Thoracic aorta (tissue), 2 donors: ENCODE results near the gene ICA1L. TPM values are rescaled to one million over a fixed set of nuclear protein-coding genes. Genes with fewer than 3 reads are reported as not detected.

ENCODE experiments used
- ATAC-seq: fragments of 150-250 bp; one replicate; pipeline ENCODE4 v1.8.0; 2017; ENCODE audit warnings: low read depth; ENCODE audit not compliant: insufficient number of reproducible peaks, low FRiP score
- DNase-seq: peaks from one replicate; pipeline ENCODE4 v3.0.0-alpha.2; 2020; ENCODE audit warnings: low spot score
- H3K27ac ChIP-seq, 2 donors: fragments of 200-600 bp; sonication (generic); 1 replicate in 1 of 2; 2 replicates in 1 of 2; pipeline ENCODE4 v1.5.1; 2016; ENCODE audit warnings: mild to moderate bottlenecking in 2 of 2, moderate library complexity in 2 of 2
- H3K27me3 ChIP-seq: fragments of 200-600 bp; sonication (generic); replicated peaks from 2 replicates; pipeline ENCODE4 v1.6.0; 2016; ENCODE audit warnings: mild to moderate bottlenecking; ENCODE audit not compliant: insufficient read depth
- H3K36me3 ChIP-seq: fragments of 200-600 bp; sonication (generic); one replicate; pipeline ENCODE4 v1.5.1; 2016
- H3K4me1 ChIP-seq, 2 donors: fragments of 200-600 bp; sonication (generic); 1 replicate in 1 of 2; 2 replicates in 1 of 2; pipeline versions ENCODE4 v1.5.1 to v1.6.0; 2016; ENCODE audit warnings: low read depth in 2 of 2, mild to moderate bottlenecking in 1 of 2; ENCODE audit not compliant: control insufficient read depth in 1 of 2
- H3K4me3 ChIP-seq: fragments of 200-600 bp; sonication (generic); 2 replicates; pipeline ENCODE4 v1.5.1; 2016; ENCODE audit warnings: mild to moderate bottlenecking
- H3K9me3 ChIP-seq: fragments of 200-600 bp; sonication (generic); 2 replicates; pipeline ENCODE4 v1.5.1; 2016
- total RNA-seq, 2 donors: library from RNA; depleted of rRNA; stranded (reverse); fragments of >200 nt; gene quantifications; one replicate each; pipeline versions ENCODE4 v1.1.0 to v1.2.3, GENCODE V29; 2016
- TF ChIP-seq, protein P1 (sequence below): fragments of 200-600 bp; sonication (generic); IDR thresholded peaks from one replicate; pipeline ENCODE4 v1.5.1; 2019; ENCODE audit warnings: antibody characterized with exemption

ICA1L gene
- total RNA-seq, 2 donors from 2014 or later: 12.9 to 13.7 TPM

- DNase-seq (no peak), ATAC-seq (no peak)
- Histone ChIP-seq H3K27ac (no peak overlapping the region), H3K36me3 (no peaks in the 10 kb centered on the region), H3K4me1 (no peaks in the 10 kb centered on the region), H3K27me3 (no peaks in the 10 kb centered on the region), H3K9me3 (no peaks in the 10 kb centered on the region), H3K4me3 (no peak overlapping the region)
- TF ChIP-seq, protein P1, sequence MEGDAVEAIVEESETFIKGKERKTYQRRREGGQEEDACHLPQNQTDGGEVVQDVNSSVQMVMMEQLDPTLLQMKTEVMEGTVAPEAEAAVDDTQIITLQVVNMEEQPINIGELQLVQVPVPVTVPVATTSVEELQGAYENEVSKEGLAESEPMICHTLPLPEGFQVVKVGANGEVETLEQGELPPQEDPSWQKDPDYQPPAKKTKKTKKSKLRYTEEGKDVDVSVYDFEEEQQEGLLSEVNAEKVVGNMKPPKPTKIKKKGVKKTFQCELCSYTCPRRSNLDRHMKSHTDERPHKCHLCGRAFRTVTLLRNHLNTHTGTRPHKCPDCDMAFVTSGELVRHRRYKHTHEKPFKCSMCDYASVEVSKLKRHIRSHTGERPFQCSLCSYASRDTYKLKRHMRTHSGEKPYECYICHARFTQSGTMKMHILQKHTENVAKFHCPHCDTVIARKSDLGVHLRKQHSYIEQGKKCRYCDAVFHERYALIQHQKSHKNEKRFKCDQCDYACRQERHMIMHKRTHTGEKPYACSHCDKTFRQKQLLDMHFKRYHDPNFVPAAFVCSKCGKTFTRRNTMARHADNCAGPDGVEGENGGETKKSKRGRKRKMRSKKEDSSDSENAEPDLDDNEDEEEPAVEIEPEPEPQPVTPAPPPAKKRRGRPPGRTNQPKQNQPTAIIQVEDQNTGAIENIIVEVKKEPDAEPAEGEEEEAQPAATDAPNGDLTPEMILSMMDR: no peak
These were observed 145.5 kb downstream of the ICA1L start for GRCh38 chr2:202726070-202726469.

DNA sequence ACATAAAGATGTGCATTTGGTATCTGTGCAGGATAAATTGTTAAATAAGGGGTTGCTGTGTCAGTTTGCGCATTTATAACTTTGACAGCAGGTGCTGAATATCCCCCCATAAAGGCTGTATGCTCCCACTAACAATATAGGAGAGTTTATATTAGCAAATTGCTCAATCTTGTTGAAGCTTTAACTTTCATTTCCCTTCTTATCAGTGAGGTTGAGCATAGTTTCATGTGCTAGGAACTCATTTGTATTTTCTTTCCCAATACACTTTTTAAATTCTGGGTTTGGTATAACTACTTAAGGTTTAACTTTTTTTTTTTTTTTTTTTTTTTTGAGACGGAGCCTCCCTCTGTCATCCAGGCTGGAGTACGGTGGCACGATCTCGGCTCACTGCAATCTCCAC is 147.8 kb downstream of the ICA1L start:
- TF ChIP-seq, protein P1: no peak
- ATAC-seq: no peak
- no peaks in the 10 kb centered on the region for H3K4me1 ChIP-seq
- DNase-seq: no peak
- H3K27ac ChIP-seq: no peak overlapping the region
- no peaks in the 10 kb centered on the region for H3K27me3 ChIP-seq
- H3K4me3 ChIP-seq: no peak overlapping the region
- H3K36me3 ChIP-seq: no peaks in the 10 kb centered on the region
- H3K9me3 ChIP-seq: no peaks in the 10 kb centered on the region

Other genes starting within 250 kb of the ICA1L start
- 1 to 10 TPM; 5.3 to 5.6 TPM for gene FAM117B, start 236.8 kb downstream of the ICA1L start, total RNA-seq
- gene WDR12, start 39.9 kb upstream of the ICA1L start, total RNA-seq: 10 to 100 TPM in 1 of 2 donors, 1 to 10 TPM in 1; 7.7 to 18.6 TPM
- 10 to 100 TPM; 10.5 to 25.6 TPM for gene CARF, start 40.5 kb upstream of the ICA1L start, total RNA-seq
- gene NBEAL1, start 143.1 kb upstream of the ICA1L start, total RNA-seq: 100 to 1,000 TPM in 1 of 2 donors, 10 to 100 TPM in 1; 99.2 to 119 TPM